SK-N-SH treated with all-trans-retinoic acid at 6 μM for 48 hours (cell line): ENCODE data around the gene ZMYND19.

Source experiments
- ATAC-seq: fragments of 200-7000 bp; cut with Tn5 transposase; 3 replicates; pipeline ENCODE4 v1.9.1; 2020; ENCODE audit warnings: mild to moderate bottlenecking, moderate library complexity
- ARNTL ChIP-seq: fragments of 450-650 bp; formaldehyde crosslinking; IDR thresholded peaks from 2 replicates; pipeline ENCODE4 v1.5.0; 2020; ENCODE audit warnings: low read depth, mild to moderate bottlenecking, moderate library complexity, borderline replicate concordance
- CSDC2 ChIP-seq: fragments of 250-450 bp; sonication (Bioruptor Pico); IDR thresholded peaks from 2 replicates; pipeline ENCODE4 v1.5.0; 2020; ENCODE audit warnings: mild to moderate bottlenecking, moderate library complexity
- CSRNP3 ChIP-seq: fragments of 250-450 bp; sonication (Bioruptor Pico); IDR thresholded peaks from 2 replicates; pipeline ENCODE4 v1.5.1; 2021; ENCODE audit warnings: mild to moderate bottlenecking, moderate library complexity
- ESRRG ChIP-seq: fragments of 250-450 bp; sonication (Bioruptor Pico); IDR thresholded peaks from 2 replicates; pipeline ENCODE4 v1.6.1; 2021; ENCODE audit warnings: mild to moderate bottlenecking
- ISL1 ChIP-seq: fragments of 250-450 bp; sonication (Bioruptor Pico); IDR thresholded peaks from 2 replicates; pipeline ENCODE4 v2.1.2; 2022; ENCODE audit warnings: mild to moderate bottlenecking, moderate library complexity
- OSR1 ChIP-seq: fragments of 250-450 bp; sonication (Bioruptor Pico); IDR thresholded peaks from 2 replicates; pipeline ENCODE4 v1.8.0; 2022; ENCODE audit warnings: moderate library complexity, mild to moderate bottlenecking, inconsistent platforms
- PATZ1 ChIP-seq: fragments of 250-450 bp; sonication (Bioruptor Pico); IDR thresholded peaks from 2 replicates; pipeline ENCODE4 v1.8.0; 2020; ENCODE audit warnings: mild to moderate bottlenecking, moderate library complexity, borderline replicate concordance
- POU6F1 ChIP-seq: fragments of 250-450 bp; sonication (Bioruptor Pico); IDR thresholded peaks from 2 replicates; pipeline ENCODE4 v1.8.0; 2021; ENCODE audit warnings: low read depth, mild to moderate bottlenecking, moderate library complexity, borderline replicate concordance
- RARB ChIP-seq: fragments of 250-450 bp; sonication (Bioruptor Pico); IDR thresholded peaks from 2 replicates; pipeline ENCODE4 v1.8.0; 2021; ENCODE audit warnings: mild to moderate bottlenecking, moderate library complexity
- SNAI2 ChIP-seq: fragments of 250-450 bp; sonication (Bioruptor Pico); IDR thresholded peaks from 2 replicates; pipeline ENCODE4 v1.5.0; 2020; ENCODE audit warnings: mild to moderate bottlenecking, moderate library complexity
- TCF4 ChIP-seq: fragments of 250-450 bp; sonication (Bioruptor Pico); IDR thresholded peaks from 2 replicates; pipeline ENCODE4 v1.8.0; 2021; ENCODE audit warnings: mild to moderate bottlenecking, moderate library complexity, borderline replicate concordance
- TOX ChIP-seq: fragments of 250-450 bp; sonication (Bioruptor Pico); IDR thresholded peaks from 2 replicates; pipeline ENCODE4 v1.8.0; 2021; ENCODE audit warnings: mild to moderate bottlenecking, moderate library complexity, borderline replicate concordance
- ZC3H10 ChIP-seq: fragments of 250-450 bp; sonication (Bioruptor Pico); IDR thresholded peaks from 2 replicates; pipeline ENCODE4 v1.5.1; 2021; ENCODE audit warnings: mild to moderate bottlenecking, moderate library complexity
- ZFP3 ChIP-seq: fragments of 250-450 bp; sonication (Bioruptor Pico); IDR thresholded peaks from 2 replicates; pipeline ENCODE4 v1.5.0; 2020; ENCODE audit warnings: mild to moderate bottlenecking, moderate library complexity
- ZFP30 ChIP-seq: fragments of 450-650 bp; formaldehyde crosslinking; IDR thresholded peaks from 2 replicates; pipeline ENCODE4 v1.5.0; 2022; ENCODE audit warnings: mild to moderate bottlenecking, moderate library complexity
- ZNF565 ChIP-seq: fragments of 450-650 bp; formaldehyde crosslinking; conservative IDR thresholded peaks from 2 replicates; pipeline ENCODE4 v1.5.0; 2020; ENCODE audit warnings: low read depth, mild to moderate bottlenecking, moderate library complexity
- ZNF70 ChIP-seq: fragments of 450-650 bp; formaldehyde crosslinking; IDR thresholded peaks from 2 replicates; pipeline ENCODE4 v1.5.0; 2020; ENCODE audit warnings: mild to moderate bottlenecking, moderate library complexity
- ZNF8 ChIP-seq: fragments of 450-650 bp; formaldehyde crosslinking; IDR thresholded peaks from 2 replicates; pipeline ENCODE4 v1.5.0; 2020; ENCODE audit warnings: mild to moderate bottlenecking, moderate library complexity
- TF ChIP-seq, protein P1 (sequence below): fragments of 250-450 bp; sonication (Bioruptor Pico); IDR thresholded peaks from 2 replicates; pipeline ENCODE4 v1.5.1; 2020; ENCODE audit warnings: low read depth, mild to moderate bottlenecking, moderate library complexity

The ZMYND19 gene

DNA sequence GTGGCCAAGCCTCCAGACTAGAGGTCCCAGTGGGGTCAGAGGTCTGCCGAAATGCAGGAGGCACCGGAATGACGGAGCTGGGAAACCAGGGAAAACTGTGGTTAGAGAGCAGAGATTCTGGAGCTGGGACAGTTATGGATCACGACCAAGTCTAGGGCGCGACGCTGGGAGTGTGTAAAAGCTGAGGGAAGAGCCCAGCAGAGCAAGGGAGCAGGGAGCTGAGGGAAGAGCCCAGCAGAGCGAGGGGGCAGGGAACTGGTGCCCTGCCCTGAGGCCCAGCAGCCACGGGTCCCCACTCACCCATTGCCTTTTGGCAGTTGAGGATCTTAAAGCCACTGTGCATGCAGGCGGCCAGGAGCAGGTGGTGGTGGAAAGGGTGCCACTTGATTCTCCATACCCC, 26.2 kb downstream of the ZMYND19 start:
- no peak for TF ChIP-seq PATZ1 (CRISPR knock-in tag)
- TF ChIP-seq ZFP3 (CRISPR knock-in tag), result no peak
- no peak for TF ChIP-seq ZC3H10 (CRISPR knock-in tag)
- no peak for TF ChIP-seq ESRRG (CRISPR knock-in tag)
- ATAC-seq, result no peak; the same call in 2 of the 3 replicates

- no peak for ATAC-seq
- TF ChIP-seq, protein P1, sequence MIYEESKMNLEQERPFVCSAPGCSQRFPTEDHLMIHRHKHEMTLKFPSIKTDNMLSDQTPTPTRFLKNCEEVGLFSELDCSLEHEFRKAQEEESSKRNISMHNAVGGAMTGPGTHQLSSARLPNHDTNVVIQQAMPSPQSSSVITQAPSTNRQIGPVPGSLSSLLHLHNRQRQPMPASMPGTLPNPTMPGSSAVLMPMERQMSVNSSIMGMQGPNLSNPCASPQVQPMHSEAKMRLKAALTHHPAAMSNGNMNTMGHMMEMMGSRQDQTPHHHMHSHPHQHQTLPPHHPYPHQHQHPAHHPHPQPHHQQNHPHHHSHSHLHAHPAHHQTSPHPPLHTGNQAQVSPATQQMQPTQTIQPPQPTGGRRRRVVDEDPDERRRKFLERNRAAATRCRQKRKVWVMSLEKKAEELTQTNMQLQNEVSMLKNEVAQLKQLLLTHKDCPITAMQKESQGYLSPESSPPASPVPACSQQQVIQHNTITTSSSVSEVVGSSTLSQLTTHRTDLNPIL, result no peak
- TF ChIP-seq ARNTL (CRISPR knock-in tag) (no peak), SNAI2 (CRISPR knock-in tag) (no peak), RARB (CRISPR knock-in tag) (no peak), TCF4 (no peak), ZNF8 (CRISPR knock-in tag) (no peak), ZFP3 (CRISPR knock-in tag) (no peak), OSR1 (CRISPR knock-in tag) (no peak), ISL1 (no peak), ZFP30 (CRISPR knock-in tag) (no peak), CSRNP3 (no peak), POU6F1 (CRISPR knock-in tag) (no peak), PATZ1 (CRISPR knock-in tag) (no peak), ZNF565 (no peak)
Measured at GRCh38 chr9:137558127-137558526, 32.2 kb downstream of the ZMYND19 start.

- no peak for ATAC-seq
- TF ChIP-seq ZNF8 (CRISPR knock-in tag) (no peak), ZNF70 (CRISPR knock-in tag) (no peak), SNAI2 (CRISPR knock-in tag) (no peak), ZFP3 (CRISPR knock-in tag) (no peak), TOX (CRISPR knock-in tag) (no peak), CSDC2 (no peak), ZNF565 (no peak), CSRNP3 (no peak)
Measured at GRCh38 chr9:137556069-137556838, 34.1 kb downstream of the ZMYND19 start.
